Natural killer cell (primary cell): ENCODE measurements around the gene E2F7. TPM values are rescaled to one million over a fixed set of nuclear protein-coding genes. Genes with fewer than 3 reads are reported as not detected.

ENCODE experiments used
- ATAC-seq, 3 donors: fragments of 150-1000 bp in 2 of 3; fragments of 200-7000 bp in 1 of 3; cut with Tn5 transposase; 1 replicate in 1 of 3; 2 replicates in 2 of 3; pipeline ENCODE4 v1.10.0; 2021; ENCODE audit warnings: mild to moderate bottlenecking in 2 of 3, moderate library complexity in 2 of 3
- DNase-seq, 2 donors: peaks; one replicate each; pipeline versions ENCODE4 v3.0.0 to v3.0.0-alpha.2; 2013 to 2021; ENCODE audit warnings: mixed read lengths in 1 of 2
- H3K27ac ChIP-seq: one replicate; pipeline ENCODE4 v1.5.1; 2013; ENCODE audit warnings: mild to moderate bottlenecking, low read length
- H3K27me3 ChIP-seq: one replicate; pipeline ENCODE4 v1.6.1; 2013; ENCODE audit warnings: low read length; ENCODE audit not compliant: control insufficient read depth, insufficient read depth
- H3K36me3 ChIP-seq: one replicate; pipeline ENCODE4 v1.6.1; 2013; ENCODE audit warnings: low read length; ENCODE audit not compliant: control insufficient read depth, insufficient read depth
- H3K4me1 ChIP-seq: one replicate; pipeline ENCODE4 v1.6.1; 2013; ENCODE audit warnings: low read length; ENCODE audit not compliant: control insufficient read depth, insufficient read depth
- H3K4me3 ChIP-seq: one replicate; pipeline ENCODE4 v1.5.1; 2013; ENCODE audit warnings: low read length
- H3K9me3 ChIP-seq: one replicate; pipeline ENCODE4 v1.6.1; 2013; ENCODE audit warnings: low read length; ENCODE audit not compliant: control insufficient read depth, insufficient read depth
- H3K27ac Mint-ChIP-seq, 2 donors: one replicate each; pipeline ENCODE4 v1.8.0; 2022; ENCODE audit warnings: mild to moderate bottlenecking in 2 of 2, mixed read lengths in 2 of 2, moderate library complexity in 1 of 2
- H3K27me3 Mint-ChIP-seq, 2 donors: one replicate each; pipeline ENCODE4 v1.8.0; 2022; ENCODE audit warnings: low read depth in 2 of 2, mixed read lengths in 2 of 2
- H3K36me3 Mint-ChIP-seq: one replicate; pipeline ENCODE4 v1.8.0; 2022; ENCODE audit warnings: mixed read lengths
- H3K4me1 Mint-ChIP-seq, 2 donors: one replicate each; pipeline ENCODE4 v1.8.0; 2022; ENCODE audit warnings: mixed read lengths in 2 of 2
- H3K4me3 Mint-ChIP-seq: one replicate; pipeline ENCODE4 v1.8.0; 2022; ENCODE audit warnings: mild to moderate bottlenecking, moderate library complexity, mixed read lengths
- H3K9me3 Mint-ChIP-seq, 2 donors: one replicate each; pipeline ENCODE4 v1.8.0; 2022; ENCODE audit warnings: mixed read lengths in 2 of 2
- whole genome bisulfite sequencing: methylation state at CpG from one replicate; pipeline ENCODE4 v1.1.7; 2013; ENCODE audit warnings: missing lambda C conversion rate; ENCODE audit not compliant: insufficient coverage; 5-methylcytosine and 5-hydroxymethylcytosine counted together
- intact Hi-C: fragments of 100-400 bp; cut with micrococcal nuclease; formaldehyde crosslinking; loops from one replicate; pipeline ENCODE4 v1.14.2; 2022
- total RNA-seq, 4 donors: library from RNA; stranded (reverse); fragments of 120-200 nt in 1 of 4; gene quantifications; one replicate each; pipeline versions ENCODE4 v1.2.3 to v1.2.4, GENCODE V29; 2013 to 2022
- TF ChIP-seq, protein P1 (sequence below): fragments of 200-600 bp; IDR thresholded peaks from one replicate; pipeline ENCODE4 v1.8.0; 2022; ENCODE audit warnings: antibody characterized with exemption

Gene E2F7
- total RNA-seq, 3 donors from 2014 or later (not counting 1 experiment from before 2014, with no cell fraction given) = 0.30 to 1.1 (median 0.59) TPM

DNA sequence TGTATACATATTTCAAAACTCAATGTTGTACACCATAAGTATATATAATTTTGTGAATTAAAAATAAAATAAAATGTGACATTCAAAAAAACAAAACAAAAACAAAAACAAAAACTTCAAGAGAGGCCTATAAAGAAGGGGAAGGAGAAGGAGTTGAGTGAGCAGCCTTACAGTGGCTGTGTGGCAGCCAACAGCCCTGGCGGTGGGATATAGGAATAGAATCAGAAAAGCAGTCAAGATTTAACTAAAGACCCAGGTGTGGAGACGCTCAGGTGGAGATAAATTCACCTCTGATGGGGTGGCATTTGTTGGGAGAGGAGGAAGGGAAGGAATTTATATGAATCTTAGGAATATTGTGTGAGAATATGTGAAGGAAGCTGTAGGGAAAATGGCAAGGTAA lies 41.8 kb upstream of the E2F7 start:
- no peaks in the 10 kb centered on the region for H3K4me1 Mint-ChIP-seq

DNA sequence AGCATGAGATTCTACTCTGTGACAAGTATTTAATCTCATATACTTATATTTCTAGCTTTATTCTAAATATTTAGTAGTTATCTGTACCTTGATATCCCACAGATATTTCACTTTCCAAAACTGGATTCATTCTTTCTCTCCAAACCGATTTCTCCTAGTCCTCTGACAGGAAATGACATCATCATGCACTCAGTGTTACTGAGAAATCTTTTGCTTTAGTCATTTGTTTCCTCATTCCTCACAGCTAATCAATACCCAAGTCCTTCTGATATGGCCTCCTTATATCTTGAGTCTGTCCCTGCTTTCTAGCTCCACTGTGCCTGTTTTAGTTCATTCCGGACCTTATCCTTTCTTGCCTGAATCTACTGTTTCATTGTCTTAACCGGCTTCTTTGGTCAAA lies 39.4 kb upstream of the E2F7 start:
- Histone ChIP-seq H3K27me3 (no peaks in the 10 kb centered on the region), H3K4me3 (no peak overlapping the region), H3K4me1 (no peaks in the 10 kb centered on the region), H3K36me3 (no peaks in the 10 kb centered on the region), H3K9me3 (no peaks in the 10 kb centered on the region), H3K27ac (no peak overlapping the region)
- Mint-ChIP-seq H3K9me3 (no peaks in the 10 kb centered on the region), H3K27me3 (no peaks in the 10 kb centered on the region), H3K4me3 (no peak overlapping the region), H3K27ac (no peak overlapping the region), H3K4me1 (no peaks in the 10 kb centered on the region), H3K36me3 (no peaks in the 10 kb centered on the region)
- ATAC-seq = no peak
- intact Hi-C loops = no loop called here
- DNase-seq = no peak
- WGBS = 80% methylated on average over 3 of the region's 3 CpGs
- TF ChIP-seq, protein P1, sequence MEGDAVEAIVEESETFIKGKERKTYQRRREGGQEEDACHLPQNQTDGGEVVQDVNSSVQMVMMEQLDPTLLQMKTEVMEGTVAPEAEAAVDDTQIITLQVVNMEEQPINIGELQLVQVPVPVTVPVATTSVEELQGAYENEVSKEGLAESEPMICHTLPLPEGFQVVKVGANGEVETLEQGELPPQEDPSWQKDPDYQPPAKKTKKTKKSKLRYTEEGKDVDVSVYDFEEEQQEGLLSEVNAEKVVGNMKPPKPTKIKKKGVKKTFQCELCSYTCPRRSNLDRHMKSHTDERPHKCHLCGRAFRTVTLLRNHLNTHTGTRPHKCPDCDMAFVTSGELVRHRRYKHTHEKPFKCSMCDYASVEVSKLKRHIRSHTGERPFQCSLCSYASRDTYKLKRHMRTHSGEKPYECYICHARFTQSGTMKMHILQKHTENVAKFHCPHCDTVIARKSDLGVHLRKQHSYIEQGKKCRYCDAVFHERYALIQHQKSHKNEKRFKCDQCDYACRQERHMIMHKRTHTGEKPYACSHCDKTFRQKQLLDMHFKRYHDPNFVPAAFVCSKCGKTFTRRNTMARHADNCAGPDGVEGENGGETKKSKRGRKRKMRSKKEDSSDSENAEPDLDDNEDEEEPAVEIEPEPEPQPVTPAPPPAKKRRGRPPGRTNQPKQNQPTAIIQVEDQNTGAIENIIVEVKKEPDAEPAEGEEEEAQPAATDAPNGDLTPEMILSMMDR = no peak

More for the DNA sequence above, 41.8 kb upstream of the E2F7 start:
- peaks cover 3 to 7% of the 10 kb centered on the region in 2 donors for H3K9me3 Mint-ChIP-seq
- H3K27ac ChIP-seq = no peak overlapping the region
- H3K36me3 Mint-ChIP-seq = peaks cover 5% of the 10 kb centered on the region
- no peaks in the 10 kb centered on the region for H3K27me3 ChIP-seq
- H3K36me3 ChIP-seq = no peaks in the 10 kb centered on the region
- no peaks in the 10 kb centered on the region for H3K4me1 ChIP-seq
- H3K27me3 Mint-ChIP-seq = no peaks in the 10 kb centered on the region
- 74% methylated on average over 2 of the region's 2 CpGs for WGBS
- TF ChIP-seq, protein P1 = no peak
- no peak for ATAC-seq
- H3K4me3 Mint-ChIP-seq = no peak overlapping the region
- no peak overlapping the region for H3K4me3 ChIP-seq
- no peaks in the 10 kb centered on the region for H3K9me3 ChIP-seq
- DNase-seq = no peak
- no peak overlapping the region for H3K27ac Mint-ChIP-seq
- intact Hi-C loops = no loop called here

DNA sequence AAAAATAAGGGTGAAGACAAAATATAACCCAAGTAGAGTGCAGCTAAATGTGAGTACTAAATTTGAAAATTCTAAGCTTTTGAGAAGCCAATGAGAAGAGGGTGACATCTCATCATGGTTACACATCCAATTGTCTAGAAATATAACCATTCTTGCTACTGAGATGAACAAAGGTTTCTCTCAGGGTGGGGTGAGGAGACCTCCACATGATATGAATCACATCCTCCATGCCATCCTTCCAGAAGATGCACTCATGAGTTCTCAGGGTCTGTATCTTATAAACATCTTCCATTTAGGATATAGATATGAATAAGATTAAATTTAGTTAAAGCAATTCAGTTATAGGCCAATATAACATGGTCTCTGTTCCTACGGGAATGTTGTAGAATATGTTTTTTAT lies 38.9 kb upstream of the E2F7 start:
- TF ChIP-seq, protein P1 = no peak
- Mint-ChIP-seq H3K27me3 (no peaks in the 10 kb centered on the region), H3K27ac (no peak overlapping the region), H3K4me3 (no peak overlapping the region), H3K9me3 (no peaks in the 10 kb centered on the region), H3K4me1 (no peaks in the 10 kb centered on the region), H3K36me3 (no peaks in the 10 kb centered on the region)
- no peaks in the 10 kb centered on the region for H3K9me3 ChIP-seq
- no peaks in the 10 kb centered on the region for H3K27me3 ChIP-seq
- no peak overlapping the region for H3K27ac ChIP-seq
- intact Hi-C loops = no loop called here
- DNase-seq (no peak), ATAC-seq (no peak)
- no peaks in the 10 kb centered on the region for H3K4me1 ChIP-seq
- no CpG with 5 or more reads among the region's 1 CpG for WGBS
- no peak overlapping the region for H3K4me3 ChIP-seq
- no peaks in the 10 kb centered on the region for H3K36me3 ChIP-seq

DNA sequence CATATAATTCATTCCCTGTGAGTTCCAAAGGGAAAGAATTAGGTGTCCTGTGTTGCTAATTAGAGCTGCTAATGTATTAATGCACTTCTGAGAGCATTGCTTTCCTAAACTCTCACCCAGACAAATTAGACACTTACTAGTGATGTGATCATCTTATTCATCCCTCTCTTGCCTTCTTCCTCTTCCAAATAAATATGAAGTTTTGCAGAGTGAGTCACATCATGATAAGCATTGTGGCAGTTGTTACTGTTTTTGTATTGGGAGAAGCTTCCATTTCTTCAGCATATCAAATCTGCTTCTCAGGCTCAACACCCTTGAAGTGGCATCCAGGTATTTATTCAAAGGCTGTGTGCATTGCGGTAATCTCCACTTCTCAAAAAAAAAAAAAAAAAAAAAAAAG lies 37.3 kb upstream of the E2F7 start:
- Mint-ChIP-seq H3K27ac (no peak overlapping the region), H3K9me3 (no peaks in the 10 kb centered on the region), H3K36me3 (no peaks in the 10 kb centered on the region), H3K27me3 (no peaks in the 10 kb centered on the region), H3K4me3 (no peak overlapping the region), H3K4me1 (no peaks in the 10 kb centered on the region)
- DNase-seq (no peak), ATAC-seq (no peak)
- no peaks in the 10 kb centered on the region for H3K4me1 ChIP-seq
- no peaks in the 10 kb centered on the region for H3K36me3 ChIP-seq
- no peak overlapping the region for H3K27ac ChIP-seq
- TF ChIP-seq, protein P1 = no peak
- no peaks in the 10 kb centered on the region for H3K9me3 ChIP-seq
- intact Hi-C loops = no loop called here
- no peaks in the 10 kb centered on the region for H3K27me3 ChIP-seq
- no peak overlapping the region for H3K4me3 ChIP-seq
- 100% methylated on average over 1 of the region's 1 CpG for WGBS
